HG02623 (cell line): ENCODE measurements around the gene CCDC69.
"Not testable (repeated sequence)": the region's sequence is repeated elsewhere in the genome, so short reads cannot be mapped to it uniquely, and the experiment has no call there.

ENCODE experiments used
- ATAC-seq: cut with Tn5 transposase; IDR thresholded peaks from one replicate; pipeline ENCODE4 v1.9.1; 2021; ENCODE audit warnings: moderate library complexity; ENCODE audit not compliant: unreplicated experiment

CCDC69 gene

GRCh38 chr5:151196556-151197290 is 27.2 kb downstream of the CCDC69 start:
- ATAC-seq, result peak; percentile 90

DNA sequence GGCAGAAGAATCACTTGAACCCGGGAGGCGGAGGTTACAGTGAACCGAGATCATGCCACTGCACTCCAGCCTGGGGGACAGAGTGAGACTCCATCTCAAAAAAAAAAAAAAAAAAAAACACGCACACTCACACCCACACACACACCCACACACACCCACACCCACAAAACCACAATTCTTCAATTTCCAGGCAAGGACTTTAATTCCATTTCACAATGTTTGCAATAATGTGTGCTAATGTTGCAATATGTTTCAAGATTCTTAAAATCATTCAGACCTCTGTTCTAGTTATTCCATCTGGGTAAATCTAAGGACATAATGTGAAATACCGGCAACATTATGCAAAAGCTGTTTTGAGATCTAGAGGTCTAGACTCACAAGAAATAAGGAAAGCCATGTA is 28.3 kb downstream of the CCDC69 start:
- ATAC-seq, result no peak

DNA sequence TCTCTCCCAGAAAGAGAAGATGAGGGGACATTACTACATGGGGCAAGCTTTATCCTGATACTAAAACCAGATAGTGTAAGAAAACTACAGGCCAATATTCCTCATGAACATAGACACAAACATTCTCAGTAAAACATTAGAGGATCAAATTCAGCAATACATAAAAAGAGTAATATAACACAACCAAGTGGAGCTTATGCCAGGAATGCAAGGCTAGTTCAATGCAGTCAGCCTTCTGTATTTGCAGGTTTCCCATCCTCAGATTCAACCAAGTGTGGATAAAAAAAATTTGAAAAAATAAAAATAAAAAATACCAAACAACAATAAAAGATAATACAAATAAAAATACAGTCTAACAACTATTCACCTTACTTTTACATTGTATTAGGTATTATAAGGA is 31.3 kb downstream of the CCDC69 start:
- no peak for ATAC-seq

- ATAC-seq, result no peak
These were observed 32.2 kb downstream of the CCDC69 start for GRCh38 chr5:151191661-151192060.

- ATAC-seq, result no peak
These were observed 34.7 kb downstream of the CCDC69 start for GRCh38 chr5:151189151-151189550.

- no peak for ATAC-seq
These were observed 37.4 kb downstream of the CCDC69 start for GRCh38 chr5:151186538-151186937.

GRCh38 chr5:151186052-151186451 is 37.8 kb downstream of the CCDC69 start:
- no peak for ATAC-seq

DNA sequence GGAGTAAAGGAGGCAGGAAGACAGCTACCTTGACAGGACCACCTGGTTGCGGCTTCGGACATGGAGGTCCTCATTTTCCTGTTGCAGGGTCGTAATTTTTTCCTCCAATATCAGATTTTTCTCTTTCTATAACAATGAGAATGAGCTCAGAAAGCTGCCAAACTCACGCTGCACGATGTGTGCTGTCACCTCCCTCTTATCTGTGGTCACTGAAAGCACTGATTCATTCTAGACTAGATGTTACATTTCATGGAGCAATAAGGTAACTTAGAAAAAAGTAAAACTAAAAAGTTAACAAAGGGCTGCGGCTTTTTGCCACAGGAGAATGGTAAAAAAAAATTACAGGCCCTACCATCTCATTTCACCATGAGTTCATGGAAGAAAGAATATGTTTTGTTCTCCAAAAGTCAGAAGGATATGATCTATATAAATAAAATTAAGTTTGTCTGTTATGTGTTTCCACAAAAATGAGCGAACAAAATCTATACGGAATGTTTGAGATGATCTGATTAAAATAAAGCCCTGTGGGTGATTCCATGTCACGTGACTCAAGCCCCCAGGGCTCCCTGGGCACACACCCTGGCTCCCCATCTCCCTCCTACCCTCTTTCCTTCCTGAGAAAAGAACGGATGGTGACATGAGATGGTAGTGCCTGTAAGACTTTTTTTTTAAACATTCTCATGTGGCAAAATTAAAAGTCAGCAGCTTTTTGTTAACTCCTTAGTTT is 39.4 kb downstream of the CCDC69 start:
- no peak for ATAC-seq

GRCh38 chr5:151183456-151184245 is 40.2 kb downstream of the CCDC69 start:
- no peak for ATAC-seq

DNA sequence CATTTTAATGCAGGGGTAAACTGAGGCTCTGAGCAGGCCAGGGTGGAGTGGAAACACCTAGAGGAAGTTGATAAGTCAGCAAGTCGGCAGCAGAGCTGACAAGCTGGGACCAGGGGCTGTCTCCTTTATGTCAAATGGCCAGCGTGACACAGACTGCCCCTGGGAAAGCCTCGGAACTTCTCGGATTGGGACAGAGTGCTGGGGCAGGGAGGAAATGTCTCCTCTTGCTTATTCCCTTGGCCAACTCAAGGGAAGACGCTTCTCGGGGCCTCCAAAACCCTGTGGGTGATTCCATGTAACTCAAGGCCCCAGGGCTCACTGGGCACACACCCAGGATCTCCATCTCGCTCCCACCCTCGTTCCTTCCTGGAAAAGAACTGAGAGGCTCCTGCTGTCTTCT is 40.9 kb downstream of the CCDC69 start:
- ATAC-seq, result no peak

DNA sequence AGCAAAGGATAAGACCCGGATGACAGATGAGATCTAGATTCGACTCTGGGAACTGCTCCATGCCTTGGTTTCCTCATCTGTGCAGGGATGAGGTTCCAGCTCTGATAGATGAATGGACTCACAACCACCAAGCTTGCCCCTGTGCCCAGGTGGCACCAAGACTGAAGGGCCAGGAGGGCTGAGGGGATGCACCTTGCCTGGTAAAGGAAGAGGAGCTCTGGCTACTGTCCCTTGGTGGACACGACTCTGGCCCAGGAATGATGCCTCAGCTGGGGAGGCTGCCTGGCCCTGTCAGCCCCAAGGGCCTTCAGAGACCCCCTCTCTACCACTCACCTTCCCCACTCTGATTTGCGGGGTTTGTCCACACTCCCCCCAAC is 41.4 kb downstream of the CCDC69 start:
- no peak for ATAC-seq

DNA sequence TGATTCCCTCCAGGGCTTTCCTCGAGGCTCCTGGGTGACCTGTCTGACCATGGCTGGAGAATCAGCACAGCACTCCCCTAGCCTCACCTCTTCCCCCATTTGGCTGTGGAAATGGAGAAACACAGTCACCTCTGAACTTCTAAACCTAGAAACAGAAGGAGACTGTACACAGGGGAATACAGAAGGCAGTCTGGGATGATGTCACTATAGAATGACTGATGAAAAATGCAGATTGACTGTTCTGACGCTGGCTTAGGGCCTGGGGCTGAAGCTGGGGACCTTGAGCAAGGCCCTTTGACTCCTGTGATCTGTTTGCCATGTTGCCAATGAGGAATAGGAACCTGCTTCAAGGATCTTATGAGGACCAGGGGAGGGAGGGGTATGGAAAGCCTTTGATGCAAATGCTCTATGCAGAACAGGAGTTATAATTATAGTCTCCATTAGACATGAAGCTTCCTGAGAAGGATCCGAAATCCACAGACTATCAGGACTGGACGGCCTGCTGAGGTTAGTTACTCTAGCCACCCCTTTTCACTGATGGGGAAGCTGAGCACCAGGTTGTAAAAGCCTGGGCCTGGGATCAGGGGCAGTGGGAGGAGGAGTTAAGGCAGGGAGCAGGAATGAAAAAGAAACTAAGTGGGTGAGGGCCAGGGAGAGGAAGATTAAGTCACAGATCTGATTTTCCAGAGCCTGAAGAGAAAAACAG is 41.9 kb downstream of the CCDC69 start:
- no peak for ATAC-seq

- no peak for ATAC-seq
These were observed 43.6 kb downstream of the CCDC69 start for GRCh38 chr5:151180291-151180690.

DNA sequence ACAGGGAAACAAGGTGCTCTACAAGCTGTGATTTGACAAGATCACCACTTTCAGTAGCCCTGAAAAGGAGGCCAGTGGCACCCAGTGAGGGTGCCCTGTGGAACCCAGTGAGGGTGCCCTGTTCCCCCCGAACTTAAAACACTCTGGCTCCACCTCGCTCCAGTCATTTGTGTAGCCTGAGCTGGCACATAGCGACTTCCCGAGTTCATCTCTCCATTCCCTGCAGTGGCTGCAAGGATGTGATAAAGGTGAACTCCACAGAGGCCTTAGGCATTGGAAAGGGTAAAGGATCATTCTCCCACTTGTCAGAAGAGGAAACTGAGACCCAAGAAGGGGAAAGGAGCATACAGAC is 44.4 kb downstream of the CCDC69 start:
- no peak for ATAC-seq

GRCh38 chr5:151178777-151179488 is 45.0 kb downstream of the CCDC69 start:
- no peak for ATAC-seq

DNA sequence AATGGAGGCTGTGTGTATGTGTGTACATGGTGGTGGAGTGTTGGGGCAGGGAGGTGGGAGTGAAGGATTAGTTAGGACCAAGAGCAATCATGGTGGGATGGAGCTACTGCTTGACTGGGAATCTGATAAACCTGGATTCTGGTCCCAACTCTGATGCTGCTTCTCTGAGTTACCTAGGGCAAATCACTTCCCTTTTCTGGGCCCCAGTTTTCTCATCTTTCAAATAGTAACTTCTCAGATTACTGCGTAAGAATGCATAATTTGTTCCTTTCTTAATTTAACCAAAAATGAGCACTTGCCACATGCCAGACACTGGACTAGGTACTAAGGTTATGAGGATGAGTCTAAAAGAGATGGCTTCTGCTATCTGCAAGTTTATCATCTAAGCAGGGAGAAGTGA is 45.5 kb downstream of the CCDC69 start:
- no peak for ATAC-seq

GRCh38 chr5:151176268-151176667 is 47.6 kb downstream of the CCDC69 start:
- not testable (repeated sequence) for ATAC-seq

DNA sequence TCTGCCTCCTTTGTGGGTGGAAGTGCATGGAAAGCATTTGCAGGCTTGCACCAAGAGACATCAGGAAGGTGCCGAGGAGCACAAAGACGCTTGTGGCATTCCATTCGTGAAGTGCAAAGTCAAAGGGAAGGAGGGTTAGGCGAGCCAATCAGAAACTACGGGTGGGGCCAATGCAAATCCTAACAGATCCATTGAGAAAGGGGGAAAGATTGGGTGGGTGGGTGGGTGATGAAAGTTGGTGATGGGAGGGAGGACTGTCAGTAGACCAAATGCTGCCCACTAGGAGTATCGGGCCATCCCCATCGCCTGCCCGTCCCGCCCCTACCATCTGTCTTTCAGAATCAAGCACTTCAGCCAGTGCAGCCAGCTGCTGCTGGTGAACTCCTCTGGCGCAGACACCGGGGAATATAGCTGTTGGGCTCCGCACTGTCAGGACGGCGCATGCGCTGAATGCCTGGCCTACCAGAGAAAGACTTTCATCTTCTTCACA is 49.2 kb downstream of the CCDC69 start:
- ATAC-seq, result no peak

GRCh38 chr5:151173711-151174611 is 49.9 kb downstream of the CCDC69 start:
- ATAC-seq, result no peak
